ENCODE results near the gene RNF157. TPM values are rescaled to one million over a fixed set of nuclear protein-coding genes. Genes with fewer than 3 reads are reported as not detected.

The RNF157 gene
- total and polyA plus RNA-seq, 2 of the 13 experiments (the other 11 are each of a cell fraction or from before 2014, with no cell fraction given), result 0.44 to 1.5 TPM

GRCh38 chr17:76252040-76252954 is 12.0 kb upstream of the RNF157 start:
- H3K4me2 ChIP-seq (ENCODE audit: low read depth, low read length), result peak overlapping the region; percentile 93
- peak overlapping the region; percentile 10 for H2AFZ ChIP-seq (ENCODE audit: low read length)
- peaks cover 80% of the 10 kb centered on the region for H3K4me1 ChIP-seq (ENCODE audit: insufficient read depth, low read length)
- in situ Hi-C loops (cut with HindIII; ENCODE audit: extremely low pct_ligation_motif_present, low pct_unique_long_range_greater_than_20kb), result no loop called here
- H3K27ac ChIP-seq (ENCODE audit: extremely low read length, insufficient read depth, low read length), result peak overlapping the region; percentile 63
- ChIA-PET POLR2A (interaction anchor here (0.6 to 7.6 kb wide), 17 partner anchors 7 to 472 kb away, joined by 3 to 51 read pairs (median 3); partner anchors contain the start of genes FBF1, RNF157 and UBALD2), CTCF (ENCODE audit: low intra/inter-chr PET ratio, low total read pairs) (no interaction called here)
- BruUV-seq (replicated peaks), result TSS peak; percentile 82
- no peaks in the 10 kb centered on the region for H3K27me3 ChIP-seq (ENCODE audit: control insufficient read depth in 1 of 2, insufficient read depth in 2 of 2, low read length in 2 of 2)
- H3K9me3 ChIP-seq (ENCODE audit: low read length), result no peaks in the 10 kb centered on the region
- H3K36me3 ChIP-seq (replicated peaks in 1 of 2; ENCODE audit: control insufficient read depth in 1 of 2, insufficient read depth in 2 of 2, low read length in 2 of 2), result no peaks in the 10 kb centered on the region
- H3K79me2 ChIP-seq (ENCODE audit: insufficient read depth, low read length), result no peaks in the 10 kb centered on the region
- ATAC-seq, result peak; percentile 94
- peak overlapping the region; percentile 59 for H3K9ac ChIP-seq (ENCODE audit: insufficient read depth, low read depth, low read length)
- 15% methylated on average over 11 of the region's 11 CpGs for WGBS (ENCODE audit: low lambda C conversion rate)
- DNase-seq (ENCODE audit: low spot score), result peak; percentile 94
- H3K4me3 ChIP-seq (replicated peaks in 1 of 3; ENCODE audit: insufficient read depth in 1 of 3, low read depth in 2 of 3, low read length in 3 of 3), result peak overlapping the region; percentile 7 to 63 (median 11); a peak in 3 of 6 replicates
- intact Hi-C loops (cut with micrococcal nuclease; ENCODE audit: unreplicated experiment), result no loop called here
- peak; percentile 68 for FAIRE-seq
- no peaks in the 10 kb centered on the region for H4K20me1 ChIP-seq (ENCODE audit: insufficient read depth, low read length)
- TF ChIP-seq POLR2A (IDR thresholded peaks at IDR 0.05; ENCODE audit: insufficient read depth in 1 of 2, low read depth in 2 of 2, low read length in 2 of 2) (peak in 1 of 2 experiments; percentile 64; a peak in 1 of 4 replicates), TFAP4 (IDR thresholded peaks at IDR 0.05; ENCODE audit: borderline replicate concordance, low read depth) (peak; percentile 71; the same call in 1 of the 2 replicates), JUND (CRISPR knock-in tag; IDR thresholded peaks at IDR 0.05) (peak; percentile 89), RBM22 (optimal IDR thresholded peaks at IDR 0.05; ENCODE audit: low read length) (no peak), BRF2 (CRISPR knock-in tag; IDR thresholded peaks at IDR 0.05) (no peak), MYNN (CRISPR knock-in tag; IDR thresholded peaks at IDR 0.05; ENCODE audit: low read depth) (no peak), ZNF558 (CRISPR knock-in tag; IDR thresholded peaks at IDR 0.05; ENCODE audit: borderline replicate concordance) (no peak), E2F5 (CRISPR knock-in tag; conservative IDR thresholded peaks at IDR 0.05) (no peak), CENPX (CRISPR knock-in tag; IDR thresholded peaks at IDR 0.05) (no peak), ZFP82 (CRISPR knock-in tag; IDR thresholded peaks at IDR 0.05; ENCODE audit: borderline replicate concordance) (no peak), HMG20B (CRISPR knock-in tag; conservative IDR thresholded peaks at IDR 0.05) (peak; percentile 86), ZNF180 (CRISPR knock-in tag; IDR thresholded peaks at IDR 0.05; ENCODE audit: borderline replicate concordance, low read depth) (no peak), ZNF205 (CRISPR knock-in tag; IDR thresholded peaks at IDR 0.05) (peak; percentile 57; the same call in 1 of the 2 replicates), ZNF33A (CRISPR knock-in tag; IDR thresholded peaks at IDR 0.05; ENCODE audit: borderline replicate concordance) (no peak), FOXJ3 (CRISPR knock-in tag; IDR thresholded peaks at IDR 0.05; ENCODE audit: borderline replicate concordance) (peak; percentile 60; the same call in 1 of the 2 replicates), FOXC1 (CRISPR knock-in tag; IDR thresholded peaks at IDR 0.05; ENCODE audit: borderline replicate concordance) (no peak), RCOR2 (CRISPR knock-in tag; IDR thresholded peaks at IDR 0.05) (peak; percentile 92), FOXK2 (IDR thresholded peaks at IDR 0.05) (peak; percentile 69), ZNF460 (CRISPR knock-in tag; IDR thresholded peaks at IDR 0.05; ENCODE audit: borderline replicate concordance) (no peak), HIVEP1 (CRISPR knock-in tag; IDR thresholded peaks at IDR 0.05) (0 out of 2 replicates have a peak, but pooled peaks have one; percentile 38), EZH2 (conservative IDR thresholded peaks at IDR 0.05; ENCODE audit: low read depth, low read length) (no peak)
